Activated CD4-positive, alpha-beta T cell treated with anti-CD3 and anti-CD28 coated beads, Interleukin-2, amount 10 ng/mL, durations not matched to agents 24 days and 14 days (primary cell): ENCODE measurements around the gene MEP1B. TPM values are rescaled to one million over a fixed set of nuclear protein-coding genes. Genes with fewer than 3 reads are reported as not detected.

ENCODE experiments used
- DNase-seq: peaks from one replicate; pipeline ENCODE4 v3.0.0; 2022
- H3K27ac Mint-ChIP-seq: one replicate; pipeline ENCODE4 v1.8.0; 2022; ENCODE audit warnings: mild to moderate bottlenecking, mixed read lengths
- H3K27me3 Mint-ChIP-seq: one replicate; pipeline ENCODE4 v1.8.0; 2022; ENCODE audit warnings: mixed read lengths
- H3K36me3 Mint-ChIP-seq: one replicate; pipeline ENCODE4 v1.8.0; 2022; ENCODE audit warnings: low read depth, mild to moderate bottlenecking, mixed read lengths
- H3K4me1 Mint-ChIP-seq: one replicate; pipeline ENCODE4 v1.8.0; 2021; ENCODE audit warnings: mixed read lengths
- H3K4me3 Mint-ChIP-seq: one replicate; pipeline ENCODE4 v1.8.0; 2022; ENCODE audit warnings: mild to moderate bottlenecking, moderate library complexity, mixed read lengths
- H3K9me3 Mint-ChIP-seq: one replicate; pipeline ENCODE4 v1.8.0; 2021; ENCODE audit warnings: mixed read lengths
- intact Hi-C: fragments of 100-400 bp; cut with micrococcal nuclease; formaldehyde crosslinking; loops from one replicate; pipeline ENCODE4 v1.15.1; 2023
- total RNA-seq: library from RNA; stranded (reverse); gene quantifications from 2 replicates; pipeline ENCODE4 v1.2.3, GENCODE V29; 2022

The MEP1B gene
- total RNA-seq, 1 donor from 2014 or later, result not detected

GRCh38 chr18:32262092-32262491 lies 72.3 kb downstream of the MEP1B start:
- intact Hi-C loops, result no loop called here
- Mint-ChIP-seq H3K9me3 (no peaks in the 10 kb centered on the region), H3K36me3 (no peaks in the 10 kb centered on the region), H3K27ac (no peak overlapping the region), H3K27me3 (peaks cover 6% of the 10 kb centered on the region), H3K4me1 (no peaks in the 10 kb centered on the region), H3K4me3 (no peak overlapping the region)
- DNase-seq, result no peak

- Mint-ChIP-seq H3K36me3 (no peaks in the 10 kb centered on the region), H3K27me3 (peaks cover 6% of the 10 kb centered on the region), H3K9me3 (no peaks in the 10 kb centered on the region), H3K27ac (no peak overlapping the region), H3K4me3 (no peak overlapping the region), H3K4me1 (no peaks in the 10 kb centered on the region)
- no peak for DNase-seq
- intact Hi-C loops, result no loop called here
Observed at GRCh38 chr18:32264401-32264800, 74.6 kb downstream of the MEP1B start.

GRCh38 chr18:32267463-32267862 lies 77.6 kb downstream of the MEP1B start:
- Mint-ChIP-seq H3K4me3 (no peak overlapping the region), H3K36me3 (no peaks in the 10 kb centered on the region), H3K27ac (no peak overlapping the region), H3K27me3 (peaks cover 4% of the 10 kb centered on the region), H3K9me3 (no peaks in the 10 kb centered on the region), H3K4me1 (no peaks in the 10 kb centered on the region)
- DNase-seq, result no peak
- intact Hi-C loops, result no loop called here

Other genes with a start within 250 kb of the MEP1B start
- 32.6 and 35.0 TPM in 2 replicates for gene TRAPPC8, start 246.9 kb upstream of the MEP1B start, total RNA-seq
- 32.6 and 35.0 TPM in 2 replicates for gene RNF125, start 171.2 kb upstream of the MEP1B start, total RNA-seq
- gene RNF138, start 98.2 kb upstream of the MEP1B start, total RNA-seq, result 81.0 and 103 TPM in 2 replicates